Left lung (tissue), 10 donors: ENCODE measurements around the gene SYNDIG1. TPM values are rescaled to one million over a fixed set of nuclear protein-coding genes. Genes with fewer than 3 reads are reported as not detected.

Experiments used
- ATAC-seq: fragments of 200-7000 bp; cut with Tn5 transposase; one replicate; pipeline ENCODE4 v1.9.1; 2020; ENCODE audit warnings: moderate library complexity
- DNase-seq, 4 donors: peaks; one replicate each; pipeline ENCODE4 v3.0.0-alpha.2; 2013 to 2020
- H3K27ac ChIP-seq, 2 donors: fragments of 200-600 bp; sonication (generic) in 1 of 2; one replicate each; pipeline versions ENCODE4 v1.5.0 to v1.8.0; 2020 to 2021
- H3K27me3 ChIP-seq, 2 donors: fragments of 200-600 bp; sonication (generic) in 1 of 2; one replicate each; pipeline versions ENCODE4 v1.5.0 to v1.8.0; 2020 to 2021
- H3K36me3 ChIP-seq, 2 donors: fragments of 200-600 bp; sonication (generic) in 1 of 2; one replicate each; pipeline versions ENCODE4 v1.5.0 to v1.8.0; 2020 to 2021
- H3K4me1 ChIP-seq, 2 donors: fragments of 200-600 bp; one replicate each; pipeline ENCODE4 v1.8.0; 2021
- H3K4me3 ChIP-seq, 2 donors: fragments of 200-600 bp; sonication (generic) in 1 of 2; one replicate each; pipeline versions ENCODE4 v1.5.0 to v1.8.0; 2020 to 2021; ENCODE audit warnings: mild to moderate bottlenecking in 1 of 2
- H3K9me3 ChIP-seq, 2 donors: fragments of 200-600 bp; sonication (generic) in 1 of 2; one replicate each; pipeline versions ENCODE4 v1.5.0 to v1.8.0; 2020 to 2021
- intact Hi-C, 2 donors: fragments of 100-400 bp; cut with DNase I; formaldehyde crosslinking; loops; one replicate each; pipeline versions ENCODE4 v1.11.2 to v1.14.2; 2022
- polyA plus RNA-seq, 6 donors: library from polyadenylated mRNA; unstranded; fragments of 120-200 nt; gene quantifications; one replicate each; pipeline ENCODE4 v1.2.1, GENCODE V29; 2013; ENCODE audit not compliant: insufficient read length in 6 of 6
- total RNA-seq, 2 donors: library from RNA; stranded (reverse); fragmentation: NEBNext Ultra II Directional; extraction: Animal tissue kit (Norgen Biotek cat#: 25700); gene quantifications; one replicate each; pipeline ENCODE4 v1.2.1, GENCODE V29; 2021
- TF ChIP-seq, protein P1 (sequence below), 2 donors: fragments of 200-600 bp; sonication (generic) in 1 of 2; IDR thresholded peaks; one replicate each; pipeline versions ENCODE4 v1.5.0 to v1.8.0; 2021; ENCODE audit warnings: antibody characterized with exemption in 2 of 2
- donor health status: DM: no; HTN: yes; CAD: no.
- donor health status: DM: no; HTN: no; CAD: no.

SYNDIG1 gene
- total and polyA plus RNA-seq, 8 donors = 1.3 to 7.8 (median 5.4) TPM

DNA sequence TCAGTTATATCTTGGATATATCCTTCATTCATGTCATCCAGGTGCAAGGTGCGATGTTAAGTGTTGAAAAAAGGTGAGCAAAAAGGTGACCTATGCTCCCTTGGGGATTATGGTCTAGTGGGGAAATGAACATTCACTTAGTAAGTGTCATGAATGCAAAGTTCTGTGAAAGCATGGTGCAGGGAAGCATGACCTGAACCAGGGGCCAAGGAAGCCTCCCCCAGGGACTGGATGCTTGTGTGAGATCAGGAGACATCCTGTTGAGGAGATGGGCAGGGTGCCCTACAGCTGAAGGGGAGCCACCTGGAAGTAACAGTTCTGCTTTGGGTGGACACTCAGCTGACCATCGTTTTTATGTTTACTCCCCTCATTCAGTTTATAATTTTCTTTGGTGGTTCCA, 179.5 kb downstream of the SYNDIG1 start:
- intact Hi-C loops = no loop called here
- peaks cover 0 to 35% of the 10 kb centered on the region in 2 donors for H3K27me3 ChIP-seq
- TF ChIP-seq, protein P1, sequence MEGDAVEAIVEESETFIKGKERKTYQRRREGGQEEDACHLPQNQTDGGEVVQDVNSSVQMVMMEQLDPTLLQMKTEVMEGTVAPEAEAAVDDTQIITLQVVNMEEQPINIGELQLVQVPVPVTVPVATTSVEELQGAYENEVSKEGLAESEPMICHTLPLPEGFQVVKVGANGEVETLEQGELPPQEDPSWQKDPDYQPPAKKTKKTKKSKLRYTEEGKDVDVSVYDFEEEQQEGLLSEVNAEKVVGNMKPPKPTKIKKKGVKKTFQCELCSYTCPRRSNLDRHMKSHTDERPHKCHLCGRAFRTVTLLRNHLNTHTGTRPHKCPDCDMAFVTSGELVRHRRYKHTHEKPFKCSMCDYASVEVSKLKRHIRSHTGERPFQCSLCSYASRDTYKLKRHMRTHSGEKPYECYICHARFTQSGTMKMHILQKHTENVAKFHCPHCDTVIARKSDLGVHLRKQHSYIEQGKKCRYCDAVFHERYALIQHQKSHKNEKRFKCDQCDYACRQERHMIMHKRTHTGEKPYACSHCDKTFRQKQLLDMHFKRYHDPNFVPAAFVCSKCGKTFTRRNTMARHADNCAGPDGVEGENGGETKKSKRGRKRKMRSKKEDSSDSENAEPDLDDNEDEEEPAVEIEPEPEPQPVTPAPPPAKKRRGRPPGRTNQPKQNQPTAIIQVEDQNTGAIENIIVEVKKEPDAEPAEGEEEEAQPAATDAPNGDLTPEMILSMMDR (IDR thresholded peaks at IDR 0.05) = no peak
- no peak overlapping the region for H3K4me3 ChIP-seq
- H3K4me1 ChIP-seq = no peaks in the 10 kb centered on the region
- no peak overlapping the region for H3K27ac ChIP-seq
- no peaks in the 10 kb centered on the region for H3K36me3 ChIP-seq
- no peak for ATAC-seq
- H3K9me3 ChIP-seq = peaks cover 0 to under 1% of the 10 kb centered on the region in 2 donors
- DNase-seq = no peak

DNA sequence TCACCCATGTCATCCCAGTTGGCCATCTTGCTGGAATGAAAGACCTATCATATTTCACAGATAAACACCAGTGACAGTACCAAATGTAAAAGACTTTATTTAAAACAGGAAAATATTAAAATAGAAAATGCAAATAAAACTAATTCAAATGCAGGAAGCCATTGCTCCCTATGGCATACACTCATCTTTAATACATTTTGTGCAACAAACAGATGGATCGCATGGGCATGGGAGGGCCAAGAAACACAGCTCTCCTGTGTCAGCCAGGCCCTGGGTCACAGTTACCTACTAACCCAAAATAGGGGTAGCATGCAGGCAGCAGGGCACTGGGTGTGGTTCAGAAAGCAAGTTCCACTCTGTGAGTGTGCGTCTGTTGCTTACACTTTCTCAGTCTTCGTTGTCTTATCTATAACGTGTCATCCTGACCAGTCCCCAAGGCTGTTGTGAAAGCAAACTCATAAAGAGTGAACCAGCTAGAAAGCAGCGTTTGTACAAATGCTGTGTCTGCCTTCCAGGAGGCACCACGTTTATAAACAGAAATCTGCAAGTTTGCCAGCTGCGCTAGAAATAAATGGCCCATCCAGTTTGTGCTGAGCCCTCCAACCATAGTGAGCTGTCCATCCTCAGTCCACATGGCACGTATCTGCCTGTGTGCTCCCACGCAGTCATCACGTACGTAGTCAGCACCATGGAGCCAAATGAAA, 180.5 kb downstream of the SYNDIG1 start:
- DNase-seq (peak in 1 of 4 donors; percentile 44), ATAC-seq (no peak)
- TF ChIP-seq, protein P1 (IDR thresholded peaks at IDR 0.05) = no peak
- Histone ChIP-seq H3K36me3 (no peaks in the 10 kb centered on the region), H3K4me1 (no peaks in the 10 kb centered on the region), H3K9me3 (no peaks in the 10 kb centered on the region), H3K27me3 (peaks cover 0 to 35% of the 10 kb centered on the region in 2 donors), H3K27ac (no peak overlapping the region), H3K4me3 (no peak overlapping the region)
- intact Hi-C loops = no loop called here

DNA sequence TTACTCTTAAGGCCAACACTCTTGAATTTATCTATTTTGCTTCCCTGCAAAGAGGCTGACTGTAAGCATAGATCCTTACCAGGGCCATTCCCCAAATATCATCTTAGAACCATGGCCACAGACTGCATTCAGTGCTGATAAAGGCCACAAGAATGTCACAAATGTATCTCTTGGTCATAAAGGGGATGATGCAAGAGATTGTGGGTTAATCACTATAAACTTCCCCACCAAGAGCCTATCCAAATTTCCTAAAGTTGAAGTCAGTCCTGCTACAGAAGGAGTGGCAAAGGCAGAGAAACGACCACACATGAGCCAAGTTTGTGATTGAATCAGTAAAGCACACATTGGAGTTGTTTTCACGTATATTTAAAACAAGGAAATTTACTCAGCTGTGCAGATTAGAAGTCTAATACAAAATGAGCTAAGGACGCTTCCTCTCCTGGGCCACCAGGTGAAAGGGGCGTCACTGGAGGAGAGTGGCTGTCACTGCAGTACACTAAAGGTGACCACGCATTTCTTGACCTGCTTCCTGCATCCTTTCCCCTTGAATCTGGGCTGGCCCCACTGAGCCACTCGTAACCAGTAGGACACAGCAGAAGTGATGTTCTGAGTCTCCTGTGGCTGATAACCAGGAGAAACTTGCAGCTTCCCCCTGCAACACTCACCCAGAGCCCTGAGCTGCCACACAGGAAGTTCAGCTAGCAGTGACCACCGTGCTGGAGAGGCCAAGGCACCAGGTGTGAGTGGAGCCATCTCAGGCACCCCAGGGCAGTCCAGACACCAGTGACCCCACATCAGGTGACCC, 181.9 kb downstream of the SYNDIG1 start:
- H3K27ac ChIP-seq = no peak overlapping the region
- ATAC-seq (peak; percentile 32), DNase-seq (peak in 1 of 4 donors; percentile 10)
- intact Hi-C loops = no loop called here
- no peaks in the 10 kb centered on the region for H3K36me3 ChIP-seq
- TF ChIP-seq, protein P1 (IDR thresholded peaks at IDR 0.05) = no peak
- H3K9me3 ChIP-seq = no peaks in the 10 kb centered on the region
- no peak overlapping the region for H3K4me3 ChIP-seq
- no peaks in the 10 kb centered on the region for H3K4me1 ChIP-seq
- H3K27me3 ChIP-seq = peaks cover 0 to 30% of the 10 kb centered on the region in 2 donors

DNA sequence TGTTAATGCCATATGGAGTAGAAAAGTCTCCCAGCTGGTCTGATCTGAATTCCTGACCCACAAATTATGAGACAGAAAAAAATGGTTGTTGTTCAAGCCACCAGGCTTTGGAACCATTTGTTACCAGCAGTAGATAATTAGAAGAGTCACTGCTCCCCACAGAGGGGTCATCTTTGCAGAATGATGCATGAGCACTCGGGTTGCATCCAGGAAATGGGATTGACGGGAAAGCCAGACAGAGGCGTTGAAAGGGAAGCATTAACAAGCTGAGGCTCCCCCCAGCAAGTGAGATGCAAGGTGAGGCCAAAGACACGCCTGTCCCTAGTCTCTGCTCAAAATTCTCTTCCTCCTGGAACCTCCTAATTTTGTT, 182.5 kb downstream of the SYNDIG1 start:
- no peaks in the 10 kb centered on the region for H3K9me3 ChIP-seq
- DNase-seq = no peak
- H3K27ac ChIP-seq = no peak overlapping the region
- H3K4me1 ChIP-seq = no peaks in the 10 kb centered on the region
- intact Hi-C loops = no loop called here
- TF ChIP-seq, protein P1 (IDR thresholded peaks at IDR 0.05) = no peak
- ATAC-seq = no peak
- no peaks in the 10 kb centered on the region for H3K36me3 ChIP-seq
- H3K27me3 ChIP-seq = peaks cover 0 to 26% of the 10 kb centered on the region in 2 donors
- H3K4me3 ChIP-seq = no peak overlapping the region

DNA sequence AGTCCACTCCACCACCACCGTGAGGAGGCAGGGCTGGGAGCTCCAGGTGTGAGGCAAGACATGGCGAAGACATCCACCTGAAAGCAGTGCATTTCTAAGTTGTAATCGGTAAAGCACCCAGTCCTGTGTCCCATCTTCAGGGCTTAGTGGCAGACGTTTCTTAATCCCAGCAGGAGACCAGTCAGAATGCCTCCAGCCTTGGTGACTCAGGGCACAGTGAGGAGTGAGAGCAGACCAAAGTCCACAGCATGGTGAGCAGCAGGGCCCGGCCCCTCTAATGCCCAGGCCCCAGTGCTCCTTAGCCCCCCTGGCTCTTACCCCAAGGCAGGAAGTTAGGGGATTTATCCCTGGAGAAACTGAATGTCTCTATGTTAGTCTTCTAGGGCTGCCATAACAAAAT, 183.9 kb downstream of the SYNDIG1 start:
- TF ChIP-seq, protein P1 (IDR thresholded peaks at IDR 0.05) = no peak
- ATAC-seq = no peak
- peak in 1 of 4 donors; percentile 12 for DNase-seq
- intact Hi-C loops = no loop called here
- peaks cover 0 to 29% of the 10 kb centered on the region in 2 donors for H3K27me3 ChIP-seq
- H3K27ac ChIP-seq = no peak overlapping the region
- no peak overlapping the region for H3K4me3 ChIP-seq
- no peaks in the 10 kb centered on the region for H3K4me1 ChIP-seq
- H3K9me3 ChIP-seq = no peaks in the 10 kb centered on the region
- H3K36me3 ChIP-seq = no peaks in the 10 kb centered on the region
